Cardiac muscle cell (in vitro differentiated cells and primary cell): Measurements from ENCODE around the gene SLIT2. TPM values are rescaled to one million over a fixed set of nuclear protein-coding genes. Genes with fewer than 3 reads are reported as not detected.
A peak's percentile ranks its signal among the peaks of the same experiment; 100 is the strongest.

Experiments
- DNase-seq, 2 donors: peaks; one replicate each; pipeline versions ENCODE4 v3.0.0 to v3.0.0-alpha.2; 2010 to 2017; ENCODE audit warnings: low read depth in 1 of 2, low spot score in 1 of 2
- H3K27ac ChIP-seq: fragments of 200-600 bp; sonication (generic); 2 replicates; pipeline ENCODE4 v1.5.1; 2016
- H3K27me3 ChIP-seq: fragments of 200-600 bp; sonication (generic); 2 replicates; pipeline ENCODE4 v1.6.0; 2016; ENCODE audit warnings: control low read depth
- H3K36me3 ChIP-seq: fragments of 200-600 bp; sonication (generic); 2 replicates; pipeline ENCODE4 v1.5.1; 2016; ENCODE audit warnings: control low read depth
- H3K4me1 ChIP-seq: fragments of 200-600 bp; sonication (generic); 2 replicates; pipeline ENCODE4 v1.8.1; 2017; ENCODE audit warnings: low read depth, mild to moderate bottlenecking, mixed run types
- H3K4me3 ChIP-seq: fragments of 200-600 bp; sonication (generic); 2 replicates; pipeline ENCODE4 v1.5.1; 2016; ENCODE audit warnings: mild to moderate bottlenecking
- H3K9me3 ChIP-seq: fragments of 200-600 bp; sonication (generic); 2 replicates; pipeline ENCODE4 v1.5.1; 2017; ENCODE audit warnings: low read depth, mild to moderate bottlenecking, control low read depth
- polyA plus RNA-seq: library from polyadenylated mRNA; unstranded; fragments of >200 nt; fragmentation: Nextera tagmentation; extraction: Ambion mirVana; gene quantifications from 2 replicates; pipeline ENCODE4 v1.2.1, GENCODE V29; 2016
- total RNA-seq: library from RNA; depleted of rRNA; stranded (reverse); fragments of >200 nt; gene quantifications from 2 replicates; pipeline ENCODE4 v1.2.3, GENCODE V29; 2016
- TF ChIP-seq, protein P1 (sequence below): IDR thresholded peaks from 2 replicates; pipeline ENCODE4 v1.5.1; 2012; ENCODE audit warnings: low read depth, mild to moderate bottlenecking, low read length

Gene SLIT2
- total and polyA plus RNA-seq, 2 experiments from 2014 or later = 49.9 to 59.8 TPM

DNA sequence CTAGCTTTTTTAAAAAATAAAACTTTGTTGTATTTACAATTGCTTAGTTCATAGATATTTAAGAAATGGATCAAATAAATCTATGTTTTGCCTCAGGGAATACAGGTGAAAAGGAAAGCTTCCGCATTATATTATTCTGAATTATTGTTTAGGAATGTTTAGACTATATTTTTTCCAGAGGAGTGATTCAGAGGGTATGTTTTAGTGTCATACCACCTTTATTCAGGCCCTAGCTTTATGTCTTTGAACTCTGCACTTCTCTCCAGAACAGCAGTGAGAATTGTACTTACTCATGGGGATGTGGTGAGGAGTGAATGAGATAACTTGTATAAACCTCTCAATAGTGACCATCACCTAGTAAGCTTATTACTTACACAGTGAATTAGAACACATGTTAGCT is 14.0 kb downstream of the SLIT2 start:
- Histone ChIP-seq H3K4me3 (no peak overlapping the region), H3K36me3 (peaks cover 23% of the 10 kb centered on the region)
- TF ChIP-seq, protein P1, sequence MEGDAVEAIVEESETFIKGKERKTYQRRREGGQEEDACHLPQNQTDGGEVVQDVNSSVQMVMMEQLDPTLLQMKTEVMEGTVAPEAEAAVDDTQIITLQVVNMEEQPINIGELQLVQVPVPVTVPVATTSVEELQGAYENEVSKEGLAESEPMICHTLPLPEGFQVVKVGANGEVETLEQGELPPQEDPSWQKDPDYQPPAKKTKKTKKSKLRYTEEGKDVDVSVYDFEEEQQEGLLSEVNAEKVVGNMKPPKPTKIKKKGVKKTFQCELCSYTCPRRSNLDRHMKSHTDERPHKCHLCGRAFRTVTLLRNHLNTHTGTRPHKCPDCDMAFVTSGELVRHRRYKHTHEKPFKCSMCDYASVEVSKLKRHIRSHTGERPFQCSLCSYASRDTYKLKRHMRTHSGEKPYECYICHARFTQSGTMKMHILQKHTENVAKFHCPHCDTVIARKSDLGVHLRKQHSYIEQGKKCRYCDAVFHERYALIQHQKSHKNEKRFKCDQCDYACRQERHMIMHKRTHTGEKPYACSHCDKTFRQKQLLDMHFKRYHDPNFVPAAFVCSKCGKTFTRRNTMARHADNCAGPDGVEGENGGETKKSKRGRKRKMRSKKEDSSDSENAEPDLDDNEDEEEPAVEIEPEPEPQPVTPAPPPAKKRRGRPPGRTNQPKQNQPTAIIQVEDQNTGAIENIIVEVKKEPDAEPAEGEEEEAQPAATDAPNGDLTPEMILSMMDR = no peak

DNA sequence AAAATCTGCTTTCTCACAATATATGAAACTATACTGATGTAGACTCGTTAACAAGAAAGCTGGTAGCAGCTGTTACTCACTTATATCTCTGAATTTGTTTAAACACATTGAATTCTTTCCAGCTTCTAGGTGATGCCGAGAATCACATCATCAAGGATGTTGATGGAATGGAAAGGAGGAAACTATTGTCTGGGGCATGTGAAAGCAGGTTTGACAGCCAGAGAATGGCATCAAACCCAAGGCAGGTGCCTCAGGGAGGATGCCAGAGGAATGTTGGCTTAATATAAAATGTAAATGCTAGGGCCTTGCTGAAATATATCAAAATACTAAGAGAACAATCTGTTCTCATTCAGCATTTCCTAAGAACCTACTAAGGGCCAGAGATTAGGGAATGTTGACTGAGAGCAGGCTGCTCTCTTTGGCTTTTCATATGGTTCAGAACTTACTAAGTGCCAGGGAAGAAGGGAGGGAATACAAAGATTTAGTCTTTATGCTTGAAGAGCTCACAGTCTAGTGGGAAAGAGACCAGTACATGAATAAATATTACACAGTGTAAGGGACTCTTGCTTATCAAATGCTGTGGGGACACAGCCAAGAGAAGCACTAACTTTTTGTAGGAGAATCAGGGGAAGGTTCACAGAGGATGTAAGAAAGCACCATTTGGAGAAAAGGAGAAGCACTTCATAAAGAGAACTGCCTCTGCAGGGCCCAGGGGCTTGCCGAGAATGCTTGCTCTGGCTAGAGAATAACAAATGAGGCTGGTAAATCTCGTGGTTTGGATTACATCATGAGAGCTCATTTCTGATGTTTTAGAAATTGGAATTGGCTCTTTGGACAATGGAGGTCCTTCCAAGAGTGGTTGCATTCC is 14.7 kb downstream of the SLIT2 start:
- H3K27me3 ChIP-seq = no peaks in the 10 kb centered on the region
- no peak overlapping the region for H3K4me3 ChIP-seq
- DNase-seq = peak in 1 of 2 donors; percentile 50
- peaks cover 10% of the 10 kb centered on the region for H3K4me1 ChIP-seq
- H3K27ac ChIP-seq = no peak overlapping the region
- TF ChIP-seq, protein P1 = no peak
- no peaks in the 10 kb centered on the region for H3K9me3 ChIP-seq
- H3K36me3 ChIP-seq = peaks cover 23% of the 10 kb centered on the region

More for the DNA sequence above, 14.0 kb downstream of the SLIT2 start:
- Histone ChIP-seq H3K27me3 (no peaks in the 10 kb centered on the region), H3K4me1 (peaks cover 10% of the 10 kb centered on the region), H3K27ac (no peak overlapping the region), H3K9me3 (no peaks in the 10 kb centered on the region)
- DNase-seq = no peak

DNA sequence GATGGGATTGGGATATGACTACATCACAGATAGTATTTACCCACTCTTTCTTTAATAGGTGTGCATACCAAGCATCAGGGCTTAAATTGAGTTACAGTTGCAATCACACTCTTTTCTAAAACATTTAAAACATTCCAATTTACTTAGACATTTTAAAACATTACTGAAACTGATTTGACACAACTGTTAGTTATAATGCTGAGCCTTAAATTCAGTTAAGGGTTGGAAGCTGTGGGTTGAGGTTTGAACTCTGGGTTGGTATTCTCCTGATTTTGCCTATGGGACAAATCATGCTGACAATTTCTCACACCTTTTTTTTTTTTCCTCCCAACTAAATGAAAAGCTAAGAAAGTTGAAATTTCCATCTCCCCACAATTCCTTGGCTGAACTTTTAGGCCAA is 16.3 kb downstream of the SLIT2 start:
- H3K4me3 ChIP-seq = no peak overlapping the region
- H3K27ac ChIP-seq = no peak overlapping the region
- no peaks in the 10 kb centered on the region for H3K27me3 ChIP-seq
- no peaks in the 10 kb centered on the region for H3K9me3 ChIP-seq
- peaks cover 13% of the 10 kb centered on the region for H3K36me3 ChIP-seq
- peaks cover 19% of the 10 kb centered on the region for H3K4me1 ChIP-seq
- TF ChIP-seq, protein P1 = no peak
- DNase-seq = no peak

DNA sequence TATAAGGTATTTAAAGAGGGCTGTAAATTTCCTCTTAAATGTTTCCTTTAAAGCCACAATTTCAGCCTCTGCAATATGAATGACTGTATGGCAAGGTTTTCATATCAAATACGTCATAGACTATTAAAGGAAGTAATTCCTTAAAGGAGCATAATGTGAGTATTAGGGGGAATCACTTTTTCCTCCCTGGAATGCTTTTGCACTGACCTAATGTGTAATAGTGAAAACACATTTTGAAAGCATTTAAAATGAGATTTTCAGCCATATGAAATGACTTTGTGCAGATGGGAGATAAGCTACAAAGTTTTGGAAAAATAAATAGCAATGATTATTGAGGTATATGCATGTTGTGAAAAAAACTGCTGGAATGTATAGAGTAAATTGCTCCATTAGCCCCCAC is 17.6 kb downstream of the SLIT2 start:
- peaks cover 13% of the 10 kb centered on the region for H3K36me3 ChIP-seq
- H3K27ac ChIP-seq = no peak overlapping the region
- no peaks in the 10 kb centered on the region for H3K27me3 ChIP-seq
- H3K4me3 ChIP-seq = no peak overlapping the region
- TF ChIP-seq, protein P1 = no peak
- no peaks in the 10 kb centered on the region for H3K9me3 ChIP-seq
- DNase-seq = no peak
- peaks cover 13% of the 10 kb centered on the region for H3K4me1 ChIP-seq

DNA sequence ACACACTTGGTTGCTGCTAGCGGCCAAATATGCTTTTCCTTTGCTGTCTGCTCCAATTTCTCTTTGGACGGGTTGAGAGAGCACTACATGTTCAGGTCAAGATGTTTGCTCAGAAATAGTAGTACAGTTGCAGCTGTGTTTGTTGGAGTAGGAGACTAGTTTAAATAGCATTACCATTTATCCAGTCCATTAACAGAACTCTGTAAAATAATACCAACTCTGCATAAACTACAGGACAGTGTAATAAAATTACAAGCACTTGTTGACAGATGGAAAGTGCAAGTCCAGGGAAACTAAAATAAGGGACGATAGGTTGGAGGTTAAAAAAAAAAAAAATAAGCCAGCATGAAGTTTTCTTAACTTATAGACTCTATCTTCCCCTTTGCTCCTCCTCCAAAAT is 20.2 kb downstream of the SLIT2 start:
- no peaks in the 10 kb centered on the region for H3K9me3 ChIP-seq
- peaks cover 13% of the 10 kb centered on the region for H3K36me3 ChIP-seq
- no peak overlapping the region for H3K27ac ChIP-seq

More for the DNA sequence above, 20.2 kb downstream of the SLIT2 start:
- H3K4me3 ChIP-seq = no peak overlapping the region
- TF ChIP-seq, protein P1 = no peak
- DNase-seq = no peak
- peaks cover 9% of the 10 kb centered on the region for H3K4me1 ChIP-seq
- no peaks in the 10 kb centered on the region for H3K27me3 ChIP-seq
